Measurements from ENCODE around the gene PLAC8. TPM values are rescaled to one million over a fixed set of nuclear protein-coding genes. Genes with fewer than 3 reads are reported as not detected.

Gene PLAC8, protein sequence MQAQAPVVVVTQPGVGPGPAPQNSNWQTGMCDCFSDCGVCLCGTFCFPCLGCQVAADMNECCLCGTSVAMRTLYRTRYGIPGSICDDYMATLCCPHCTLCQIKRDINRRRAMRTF
- 0.75 to 2.0 TPM (median 1.5 TPM) in 5 replicates for total RNA-seq (2022; extraction: Qiagen RNA extraction; ENCODE audit: low read depth)

DNA sequence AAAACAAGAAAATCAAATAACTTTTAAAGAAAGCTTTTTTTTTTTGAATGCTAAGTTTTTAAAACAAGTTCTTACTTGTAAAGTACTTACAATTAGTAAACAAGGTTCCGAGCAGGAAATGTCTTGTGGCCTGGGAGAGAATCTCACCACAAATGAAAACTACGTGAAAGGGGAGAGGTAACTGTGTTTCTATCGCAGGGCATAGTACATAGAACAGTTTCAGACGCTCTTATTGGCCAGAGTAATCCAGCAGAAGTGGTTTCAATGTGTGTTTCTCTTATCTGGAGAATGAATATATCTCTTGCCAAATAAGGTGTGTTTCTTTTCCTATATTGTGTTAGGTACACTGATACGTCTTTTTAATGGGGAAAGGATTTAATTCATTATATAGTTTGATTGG, at the start of gene PLAC8:
TSS of gene PLAC8 (minus strand) at position 154 of the 400 bp plus-strand sequence. CDS start 6,808 bp downstream, outside the sequence.

Other genes with a start within 250 kb of the PLAC8 start
- 70.0 to 88.9 TPM (median 84.0 TPM) in 5 replicates for gene SEC31A, start 223.6 kb downstream of the PLAC8 start, total RNA-seq (2022; extraction: Qiagen RNA extraction; ENCODE audit: low read depth)
- 1.1 to 2.0 TPM (median 1.6 TPM) in 5 replicates for gene THAP9, start 214.0 kb downstream of the PLAC8 start, total RNA-seq (2022; extraction: Qiagen RNA extraction; ENCODE audit: low read depth)
- gene LIN54, start 103.9 kb downstream of the PLAC8 start, total RNA-seq (2022; extraction: Qiagen RNA extraction; ENCODE audit: low read depth) = 4.2 to 7.2 TPM (median 6.6 TPM) in 5 replicates
- gene COPS4, start 79.5 kb downstream of the PLAC8 start, total RNA-seq (2022; extraction: Qiagen RNA extraction; ENCODE audit: low read depth) = 23.2 to 40.3 TPM (median 26.0 TPM) in 5 replicates
- gene COQ2, start 170.1 kb upstream of the PLAC8 start, total RNA-seq (2022; extraction: Qiagen RNA extraction; ENCODE audit: low read depth) = 16.5 to 21.5 TPM (median 19.2 TPM) in 5 replicates
- 1.3 to 1.9 TPM (median 1.5 TPM) in 5 replicates for gene HPSE, start 220.1 kb upstream of the PLAC8 start, total RNA-seq (2022; extraction: Qiagen RNA extraction; ENCODE audit: low read depth)